Measurements from ENCODE around the gene PTPRN2. TPM values are rescaled to one million over a fixed set of nuclear protein-coding genes. Genes with fewer than 3 reads are reported as not detected.

Gene PTPRN2
- total and polyA plus RNA-seq, 8 donors: 4.9 to 136 (median 46.8) TPM

DNA sequence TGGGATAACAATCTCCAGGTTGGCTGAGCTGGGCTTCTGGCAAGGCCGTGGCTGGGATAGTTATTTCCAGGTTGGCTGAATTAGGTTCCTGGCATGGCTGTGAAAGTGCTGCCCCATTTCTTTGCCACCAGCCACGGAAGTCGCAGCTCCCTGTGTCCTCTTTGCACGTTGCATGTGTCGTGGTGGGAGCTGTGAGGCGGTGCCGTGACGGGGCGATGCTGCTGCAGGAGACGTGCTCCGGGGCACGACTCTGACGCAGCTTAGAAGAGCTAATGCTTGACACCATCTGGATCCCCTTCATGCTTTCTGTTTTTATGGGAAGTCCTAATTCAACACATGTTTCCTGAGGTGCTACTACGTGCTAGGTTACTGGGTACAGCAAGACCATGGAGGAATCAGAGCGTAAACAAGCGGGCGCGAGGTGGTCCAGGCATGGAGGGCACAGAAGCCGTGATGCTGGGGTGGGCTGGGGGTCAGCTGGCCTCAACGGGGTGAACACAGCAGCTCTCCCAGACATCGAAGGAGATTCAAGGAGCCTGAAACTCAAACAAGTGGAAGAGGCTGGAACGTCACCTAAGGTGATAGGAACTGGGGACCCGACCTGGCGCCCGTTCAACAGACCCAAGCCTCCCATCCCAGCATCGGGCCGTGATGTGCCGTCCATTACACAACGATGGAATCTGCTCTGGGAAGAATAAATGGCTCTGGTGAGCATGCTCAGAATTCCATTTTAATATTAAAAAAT is 843.7 kb downstream of the PTPRN2 start:
- peaks cover 0 to 7% (median 0%) of the 10 kb centered on the region in 3 donors for H3K27me3 ChIP-seq
- TF ChIP-seq EP300 (IDR thresholded peaks at IDR 0.05) (no peak), POLR2A (IDR thresholded peaks at IDR 0.05) (no peak), POLR2AphosphoS5 (IDR thresholded peaks at IDR 0.05) (no peak)
- TF ChIP-seq, protein P1, sequence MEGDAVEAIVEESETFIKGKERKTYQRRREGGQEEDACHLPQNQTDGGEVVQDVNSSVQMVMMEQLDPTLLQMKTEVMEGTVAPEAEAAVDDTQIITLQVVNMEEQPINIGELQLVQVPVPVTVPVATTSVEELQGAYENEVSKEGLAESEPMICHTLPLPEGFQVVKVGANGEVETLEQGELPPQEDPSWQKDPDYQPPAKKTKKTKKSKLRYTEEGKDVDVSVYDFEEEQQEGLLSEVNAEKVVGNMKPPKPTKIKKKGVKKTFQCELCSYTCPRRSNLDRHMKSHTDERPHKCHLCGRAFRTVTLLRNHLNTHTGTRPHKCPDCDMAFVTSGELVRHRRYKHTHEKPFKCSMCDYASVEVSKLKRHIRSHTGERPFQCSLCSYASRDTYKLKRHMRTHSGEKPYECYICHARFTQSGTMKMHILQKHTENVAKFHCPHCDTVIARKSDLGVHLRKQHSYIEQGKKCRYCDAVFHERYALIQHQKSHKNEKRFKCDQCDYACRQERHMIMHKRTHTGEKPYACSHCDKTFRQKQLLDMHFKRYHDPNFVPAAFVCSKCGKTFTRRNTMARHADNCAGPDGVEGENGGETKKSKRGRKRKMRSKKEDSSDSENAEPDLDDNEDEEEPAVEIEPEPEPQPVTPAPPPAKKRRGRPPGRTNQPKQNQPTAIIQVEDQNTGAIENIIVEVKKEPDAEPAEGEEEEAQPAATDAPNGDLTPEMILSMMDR (IDR thresholded peaks at IDR 0.05): no peak
- H3K27ac ChIP-seq: no peak overlapping the region
- no peaks in the 10 kb centered on the region for H3K4me1 ChIP-seq
- DNase-seq: no peak
- H3K4me3 ChIP-seq: no peak overlapping the region
- intact Hi-C loops (cut with DNase I; ENCODE audit: low total_unique reads): no loop called here
- no peaks in the 10 kb centered on the region for H3K9me3 ChIP-seq
- WGBS, 5 donors: 93 to 96% (median 95%) methylated on average over 29 of the region's 29 CpGs
- no peaks in the 10 kb centered on the region for H3K36me3 ChIP-seq

DNA sequence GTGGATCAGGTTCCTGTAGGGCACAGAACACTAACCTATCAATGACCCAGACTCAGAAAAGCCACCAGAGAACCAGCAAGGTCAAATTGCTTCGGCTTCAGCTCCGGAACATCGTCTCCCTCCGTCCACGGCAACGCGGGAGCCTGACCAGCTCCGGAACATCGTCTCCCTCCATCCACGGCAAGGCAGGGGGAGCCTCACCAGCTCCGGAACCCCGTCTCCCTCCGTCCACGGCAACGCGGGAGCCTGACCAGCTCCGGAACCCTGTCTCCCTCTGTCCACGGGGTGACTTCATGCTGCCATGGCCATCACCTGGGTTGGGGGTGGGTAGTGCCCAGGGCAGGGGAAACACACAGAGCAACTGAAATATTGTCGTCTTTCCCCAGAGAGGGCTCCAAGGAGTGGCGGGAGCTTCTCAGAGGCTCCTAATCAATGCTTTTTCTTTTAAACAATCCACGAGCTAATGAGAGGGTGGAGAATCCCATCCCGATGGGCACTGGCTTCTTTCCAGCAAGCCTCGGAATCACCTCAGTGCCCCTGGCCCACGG is 847.3 kb downstream of the PTPRN2 start:
- WGBS, 5 donors: 80 to 91% (median 86%) methylated on average over 24 of the region's 24 CpGs
- Histone ChIP-seq H3K27me3 (peaks cover 0 to 21% (median 0%) of the 10 kb centered on the region in 3 donors), H3K9me3 (no peaks in the 10 kb centered on the region), H3K36me3 (no peaks in the 10 kb centered on the region), H3K4me3 (no peak overlapping the region), H3K27ac (no peak overlapping the region), H3K4me1 (no peaks in the 10 kb centered on the region)
- no peak for DNase-seq
- TF ChIP-seq POLR2A (IDR thresholded peaks at IDR 0.05): no peak
- intact Hi-C loops (cut with DNase I; ENCODE audit: low total_unique reads): no loop called here

DNA sequence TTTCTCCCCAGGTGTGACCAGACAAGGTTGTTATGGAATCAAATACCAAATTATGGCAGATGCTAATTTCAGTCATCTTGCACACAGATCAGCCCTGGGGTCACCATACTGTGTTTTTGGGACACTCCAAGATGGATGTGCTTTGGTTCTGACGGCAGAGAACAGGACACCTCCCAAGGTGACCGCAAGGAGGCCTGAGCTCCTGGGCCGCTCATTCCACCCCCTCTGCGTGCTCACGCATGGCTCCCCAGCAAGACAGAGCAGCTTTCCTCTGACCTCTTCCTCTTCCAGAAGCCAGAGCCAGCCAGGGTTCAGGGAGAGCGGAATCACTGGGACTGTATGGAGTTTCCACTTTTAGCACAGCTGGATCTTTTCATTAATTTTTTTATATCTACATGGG is 848.0 kb downstream of the PTPRN2 start:
- Histone ChIP-seq H3K36me3 (no peaks in the 10 kb centered on the region), H3K27me3 (peaks cover 0 to 21% (median 0%) of the 10 kb centered on the region in 3 donors), H3K9me3 (no peaks in the 10 kb centered on the region), H3K4me3 (no peak overlapping the region), H3K4me1 (no peaks in the 10 kb centered on the region), H3K27ac (no peak overlapping the region)
- intact Hi-C loops (cut with DNase I; ENCODE audit: low total_unique reads): no loop called here
- TF ChIP-seq POLR2AphosphoS5 (IDR thresholded peaks at IDR 0.05): no peak
- TF ChIP-seq POLR2A (IDR thresholded peaks at IDR 0.05): no peak
- TF ChIP-seq, protein P1 (IDR thresholded peaks at IDR 0.05): no peak
- no peak for TF ChIP-seq EP300 (IDR thresholded peaks at IDR 0.05)
- peak in 1 of 2 donors; percentile 37 for DNase-seq
- 70 to 92% (median 90%) methylated on average over 6 of the region's 6 CpGs for WGBS, 5 donors

DNA sequence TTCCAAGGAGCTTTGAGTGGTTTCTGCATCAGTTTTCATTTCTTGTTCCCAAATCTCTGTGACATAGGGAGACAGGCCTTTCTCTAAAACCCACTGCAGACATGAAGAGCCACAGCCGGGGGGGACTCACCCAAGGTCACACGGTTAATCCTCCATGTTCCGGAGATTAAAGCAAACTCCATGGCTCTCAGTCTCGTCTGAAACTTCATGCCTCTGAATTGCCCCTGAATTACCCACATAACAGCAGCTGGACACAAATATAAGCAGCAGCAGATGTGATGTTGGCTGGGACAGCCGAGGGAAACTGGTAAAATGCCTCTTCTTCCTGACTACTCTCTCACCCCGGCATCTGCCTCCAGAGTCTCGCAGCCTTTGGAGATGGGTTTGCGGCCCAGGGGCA is 848.6 kb downstream of the PTPRN2 start:
- no peak for DNase-seq
- intact Hi-C loops (cut with DNase I; ENCODE audit: low total_unique reads): no loop called here
- H3K27me3 ChIP-seq: peaks cover 0 to 21% (median 0%) of the 10 kb centered on the region in 3 donors
- H3K36me3 ChIP-seq: no peaks in the 10 kb centered on the region
- TF ChIP-seq, protein P1 (IDR thresholded peaks at IDR 0.05): no peak
- TF ChIP-seq EP300 (IDR thresholded peaks at IDR 0.05) (no peak), POLR2A (IDR thresholded peaks at IDR 0.05) (no peak), POLR2AphosphoS5 (IDR thresholded peaks at IDR 0.05) (no peak)
- H3K4me3 ChIP-seq: no peak overlapping the region
- 73 to 81% (median 77%) methylated on average over 8 of the region's 8 CpGs for WGBS, 5 donors
- H3K9me3 ChIP-seq: no peaks in the 10 kb centered on the region
- H3K27ac ChIP-seq: no peak overlapping the region
- no peaks in the 10 kb centered on the region for H3K4me1 ChIP-seq

DNA sequence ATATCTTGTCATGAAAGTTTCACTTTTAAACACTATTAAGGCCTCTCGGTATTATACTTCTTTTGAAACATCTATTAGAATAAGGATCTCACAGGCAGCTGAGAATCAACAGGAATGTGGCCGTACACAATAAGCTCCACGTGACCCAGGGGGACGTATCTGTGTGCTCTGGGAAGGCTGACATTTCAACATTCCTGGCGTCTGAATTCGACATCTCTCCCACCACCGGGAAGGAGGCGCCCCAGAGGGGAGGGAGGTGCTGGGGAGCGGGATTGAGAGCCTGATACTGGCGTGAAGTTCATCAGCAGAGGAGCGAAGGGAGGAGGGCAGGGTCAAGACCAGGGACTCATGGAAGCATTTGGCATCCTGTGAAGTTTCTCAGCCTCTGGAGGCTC is 849.6 kb downstream of the PTPRN2 start:
- no peaks in the 10 kb centered on the region for H3K4me1 ChIP-seq
- no peak overlapping the region for H3K4me3 ChIP-seq
- DNase-seq: peak in 1 of 2 donors; percentile 60
- intact Hi-C loops (cut with DNase I; ENCODE audit: low total_unique reads): no loop called here
- H3K27me3 ChIP-seq: peaks cover 0 to 21% (median 0%) of the 10 kb centered on the region in 3 donors
- no peak for TF ChIP-seq POLR2A (IDR thresholded peaks at IDR 0.05)
- TF ChIP-seq, protein P1 (IDR thresholded peaks at IDR 0.05): no peak
- no peaks in the 10 kb centered on the region for H3K36me3 ChIP-seq
- no peaks in the 10 kb centered on the region for H3K9me3 ChIP-seq
- H3K27ac ChIP-seq: no peak overlapping the region
- WGBS, 5 donors: 20 to 57% (median 42%) methylated on average over 11 of the region's 11 CpGs
